ENCODE data around the gene CFAP57.

Gene CFAP57

GRCh38 chr1:43302721-43303470, 130.8 kb downstream of the CFAP57 start:
- DNase-seq, result no peak

- DNase-seq, result no peak
These were observed 131.6 kb downstream of the CFAP57 start for GRCh38 chr1:43303471-43304313.

Data from stimulated activated CD4-positive, alpha-beta T cell treated with anti-CD3 and anti-CD28 coated beads, Interleukin-12 subunit alpha, Interleukin-12 subunit beta, amount 100 ng/mL, for 4 hours (primary cell).